Transverse colon (tissue), 3 donors: ENCODE measurements around the gene KIR2DL3.
"Not testable (repeated sequence)": the region's sequence is repeated elsewhere in the genome, so short reads cannot be mapped to it uniquely, and the experiment has no call there.

Experiments used
- CTCF ChIP-seq, 5 experiments: fragments of 200-600 bp in 3 of 5; fragments of 450-650 bp in 2 of 5; sonication (generic) in 3 of 5; IDR thresholded peaks; 1 replicate in 2 of 5; 2 replicates in 3 of 5; pipeline ENCODE4 v1.5.1; 2016 to 2017; ENCODE audit warnings: antibody characterized with exemption in 5 of 5, inconsistent platforms in 3 of 5, mild to moderate bottlenecking in 2 of 5, moderate library complexity in 1 of 5
- EP300 ChIP-seq: sonication (generic); formaldehyde crosslinking; IDR thresholded peaks from one replicate; pipeline ENCODE4 v1.6.1; 2017; ENCODE audit warnings: antibody characterized with exemption, low read depth
- POLR2A ChIP-seq: fragments of 450-650 bp; IDR thresholded peaks from one replicate; pipeline ENCODE4 v1.6.1; 2016; ENCODE audit warnings: antibody characterized with exemption, mild to moderate bottlenecking, moderate library complexity

- TF ChIP-seq CTCF (IDR thresholded peaks at IDR 0.05); POLR2A; EP300: not testable (repeated sequence)
Measured at GRCh38 chr19:54697716-54698115, 40.6 kb upstream of the KIR2DL3 start.
